Right ventricle myocardium inferior (tissue), 1 donor: ENCODE results near the gene BDH1. TPM values are rescaled to one million over a fixed set of nuclear protein-coding genes. Genes with fewer than 3 reads are reported as not detected.

ENCODE experiments used
- total RNA-seq: library from RNA; stranded (reverse); fragmentation: NEBNext Ultra II Directional; extraction: Animal tissue kit (Norgen Biotek cat#: 25700); gene quantifications from one replicate; pipeline ENCODE4 v1.2.1, GENCODE V29; 2021
- donor health status: DM: no; HTN: yes; CAD: no; lungs with severe emphysema.

BDH1 gene
- total RNA-seq, 1 donor from 2014 or later = 43.1 TPM

Other genes starting within 250 kb of the BDH1 start
- 19.3 TPM for gene RUBCN, start 180.9 kb upstream of the BDH1 start, total RNA-seq
- 65.2 TPM for gene FYTTD1, start 193.9 kb upstream of the BDH1 start, total RNA-seq
- gene LRCH3, start 235.3 kb upstream of the BDH1 start, total RNA-seq = 17.9 TPM